ENCODE measurements around the gene TENT4A.

TENT4A gene

GRCh38 chr5:6790346-6790865, 77.2 kb downstream of the TENT4A start:
- in situ Hi-C loops (cut with HindIII; ENCODE audit: low sequenced_read_pairs), result no loop called here

DNA sequence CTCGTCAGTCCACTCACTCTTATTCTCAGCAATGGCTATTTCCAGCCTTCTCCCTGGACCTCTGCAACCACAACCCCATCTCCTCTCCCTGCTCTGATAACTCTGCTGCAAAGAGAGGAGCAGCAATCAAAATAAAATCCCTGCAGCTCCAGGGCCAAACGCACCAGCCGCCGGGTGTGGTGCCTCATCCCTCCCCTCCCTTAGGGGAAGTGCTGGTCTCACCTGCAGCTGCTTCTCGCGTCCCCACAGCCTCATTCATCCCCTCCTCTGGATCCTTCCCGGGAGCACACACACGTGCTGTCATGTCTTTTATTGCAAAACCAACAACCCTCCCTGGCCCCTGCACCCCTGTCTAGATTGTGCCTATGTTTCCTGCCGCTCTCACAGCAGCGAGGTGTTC, 77.8 kb downstream of the TENT4A start:
- in situ Hi-C loops (cut with HindIII; ENCODE audit: low sequenced_read_pairs), result no loop called here

DNA sequence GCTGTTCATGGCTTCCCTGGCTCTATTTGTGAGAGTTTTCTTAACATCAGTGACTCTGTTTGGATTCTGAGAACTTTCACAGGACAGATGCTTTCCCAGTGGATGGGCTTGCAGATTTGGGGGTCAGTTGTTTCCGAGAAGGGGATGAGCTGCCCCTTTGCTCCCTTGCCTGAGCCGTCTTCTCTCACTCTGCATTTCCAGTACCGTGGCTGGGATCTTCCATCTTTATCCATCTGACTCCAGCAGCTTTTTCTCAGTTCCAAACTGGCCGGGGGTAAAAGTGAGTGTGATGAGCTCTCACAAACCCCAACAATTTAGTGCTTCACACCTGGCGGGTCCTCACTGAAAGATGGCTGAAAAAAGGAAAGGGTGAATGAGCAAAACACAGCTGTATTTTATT, 79.1 kb downstream of the TENT4A start:
- in situ Hi-C loops (cut with HindIII; ENCODE audit: low sequenced_read_pairs), result no loop called here

GRCh38 chr5:6792911-6793471, 79.8 kb downstream of the TENT4A start:
- in situ Hi-C loops (cut with HindIII; ENCODE audit: low sequenced_read_pairs), result no loop called here

GRCh38 chr5:6801236-6801635, 88.0 kb downstream of the TENT4A start:
- in situ Hi-C loops (cut with HindIII; ENCODE audit: low sequenced_read_pairs), result no loop called here

GRCh38 chr5:6803981-6804550, 90.8 kb downstream of the TENT4A start:
- in situ Hi-C loops (cut with HindIII; ENCODE audit: low sequenced_read_pairs), result no loop called here

DNA sequence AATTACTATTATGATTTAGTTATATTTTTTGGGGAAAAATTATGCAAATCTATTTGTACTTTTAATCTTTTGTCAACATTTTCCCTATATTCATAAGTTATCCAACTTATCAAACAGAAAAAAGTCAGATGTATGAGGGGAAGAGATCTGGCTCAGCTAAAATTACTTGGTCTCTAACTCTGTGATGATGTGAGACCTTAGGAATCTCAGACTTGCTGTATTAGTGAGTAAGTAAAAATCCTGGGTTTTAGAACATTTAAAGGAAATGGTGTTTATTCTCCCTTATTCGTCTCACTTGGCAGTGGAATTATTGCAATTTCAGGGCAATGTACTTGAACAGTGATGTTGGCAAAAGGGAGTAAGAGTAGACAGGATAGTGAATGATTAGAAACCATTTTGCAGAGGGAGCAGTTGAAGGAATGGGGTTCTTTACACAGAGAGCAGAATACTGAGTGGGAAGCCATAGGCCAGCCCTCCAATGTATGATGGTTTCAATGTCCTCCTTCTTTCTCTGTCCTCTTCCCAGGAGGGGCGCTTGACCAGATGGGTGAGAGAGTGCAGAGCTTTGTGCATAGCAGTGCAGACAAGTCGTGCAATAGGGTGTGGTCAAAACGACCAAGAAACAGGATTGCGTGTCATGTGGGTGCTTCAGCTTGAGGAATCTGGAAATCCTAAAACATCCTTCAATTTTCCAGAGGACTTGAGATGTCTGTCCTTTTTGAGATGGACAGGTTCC, 91.7 kb downstream of the TENT4A start:
- in situ Hi-C loops (cut with HindIII; ENCODE audit: low sequenced_read_pairs), result no loop called here

- in situ Hi-C loops (cut with HindIII; ENCODE audit: low sequenced_read_pairs), result no loop called here
These were observed 92.6 kb downstream of the TENT4A start for GRCh38 chr5:6805841-6806240.
